AG08395 (cell line): ENCODE measurements around the gene IPO7.
"Not testable (repeated sequence)": the region's sequence is repeated elsewhere in the genome, so short reads cannot be mapped to it uniquely, and the experiment has no call there.

Source experiments
- DNase-seq: peaks from one replicate; pipeline ENCODE4 v3.0.0; 2012; ENCODE audit warnings: mixed read lengths, low spot score

The IPO7 gene

GRCh38 chr11:9399466-9399865 lies 15.0 kb downstream of the IPO7 start:
- peak; percentile 35 for DNase-seq

DNA sequence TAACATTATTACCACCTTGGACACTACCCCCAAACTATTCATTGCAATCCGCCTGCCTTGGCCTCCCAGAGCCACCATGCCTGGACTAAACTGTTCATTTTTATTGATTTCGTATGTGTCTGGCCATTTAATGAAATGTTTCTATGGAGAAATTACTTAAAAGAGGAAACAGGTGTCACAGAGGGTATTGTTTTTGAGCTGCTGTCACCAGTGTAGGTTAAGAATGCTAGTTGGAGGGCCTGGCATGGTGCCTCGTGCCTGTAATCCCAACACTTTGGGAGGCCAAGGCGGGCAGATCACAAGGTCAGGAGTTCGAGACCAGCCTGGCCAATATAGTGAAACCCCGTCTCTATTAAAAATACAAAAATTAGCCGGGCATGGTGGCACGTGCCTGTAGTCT lies 17.4 kb downstream of the IPO7 start:
- DNase-seq = not testable (repeated sequence)

GRCh38 chr11:9428706-9429105 lies 44.3 kb downstream of the IPO7 start:
- no peak for DNase-seq

- no peak for DNase-seq
These were observed 54.2 kb downstream of the IPO7 start for GRCh38 chr11:9438611-9439010.

- no peak for DNase-seq
These were observed 61.8 kb downstream of the IPO7 start for GRCh38 chr11:9446230-9446629.

- DNase-seq = no peak
These were observed 64.3 kb downstream of the IPO7 start for GRCh38 chr11:9448576-9449352.

- not testable (repeated sequence) for DNase-seq
These were observed 67.6 kb downstream of the IPO7 start for GRCh38 chr11:9452023-9452422.

DNA sequence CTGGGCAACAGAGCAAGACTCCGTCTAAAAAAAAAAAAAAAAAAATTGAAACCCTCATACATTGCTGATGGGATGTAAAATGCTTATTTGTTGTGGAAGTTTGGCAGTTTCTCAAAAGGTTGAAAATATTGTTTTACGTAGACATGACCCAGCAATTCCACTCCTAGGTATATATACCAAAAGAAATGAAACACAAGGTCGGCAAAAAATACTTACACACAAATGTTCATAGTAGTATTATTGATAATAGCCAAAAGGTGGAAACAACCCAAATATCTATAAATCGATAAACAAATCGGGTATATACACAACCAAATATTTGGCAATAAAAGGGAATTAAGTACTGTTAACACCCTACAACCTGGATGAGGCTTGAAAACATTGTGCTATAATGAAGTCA lies 71.3 kb downstream of the IPO7 start:
- DNase-seq = no peak

- peak; percentile 30 for DNase-seq
These were observed 75.3 kb downstream of the IPO7 start for GRCh38 chr11:9459667-9460321.

GRCh38 chr11:9460322-9461062 lies 76.0 kb downstream of the IPO7 start, which contains the start of gene ZNF143:
Gene ZNF143 (plus strand): TSS chr11:9461012. CDS start chr11:9471309, 10,297 bp downstream.
- peak; percentile 98 for DNase-seq

- peak; percentile 87 for DNase-seq
These were observed 76.8 kb downstream of the IPO7 start for GRCh38 chr11:9461063-9461759.

- DNase-seq = no peak
These were observed 77.3 kb downstream of the IPO7 start for GRCh38 chr11:9461760-9462134.

- no peak for DNase-seq
These were observed 77.8 kb downstream of the IPO7 start for GRCh38 chr11:9462172-9462799.

DNA sequence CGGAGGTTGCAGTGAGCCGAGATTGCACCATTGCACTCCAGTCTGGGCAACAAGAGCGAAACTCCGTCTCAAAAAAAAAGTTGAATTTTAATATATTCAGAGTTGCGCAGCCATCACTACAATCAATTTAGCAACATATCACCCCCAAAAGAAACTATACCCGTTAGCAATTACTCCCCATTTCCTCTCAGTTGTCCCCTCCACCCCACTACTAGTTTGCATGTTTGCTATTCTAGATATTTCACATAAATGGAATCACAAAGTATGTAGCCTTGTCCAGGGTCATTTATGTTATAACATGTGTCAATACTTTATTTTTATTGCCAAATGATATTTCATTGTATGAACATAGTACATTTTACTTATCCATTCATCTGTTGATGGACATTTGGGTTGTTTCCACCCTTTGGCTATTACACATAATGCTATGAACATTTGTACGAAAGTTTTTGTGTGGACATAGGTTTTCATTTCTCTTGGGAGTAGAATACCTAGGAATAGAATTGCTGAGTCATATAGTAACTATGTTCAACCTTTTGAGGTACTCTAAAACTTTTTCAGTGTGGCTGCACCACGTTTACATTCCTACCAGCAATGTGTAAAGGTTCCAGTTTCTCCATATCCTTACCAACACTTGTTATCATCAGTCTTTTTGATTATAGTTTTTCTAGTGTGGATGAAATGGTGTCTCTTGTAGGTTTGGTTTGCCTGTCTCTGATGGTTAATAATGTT lies 78.5 kb downstream of the IPO7 start:
- DNase-seq = no peak

- no peak for DNase-seq
These were observed 86.3 kb downstream of the IPO7 start for GRCh38 chr11:9470765-9471164.

- DNase-seq = no peak
These were observed 89.0 kb downstream of the IPO7 start for GRCh38 chr11:9473408-9473807.

GRCh38 chr11:9479899-9480298 lies 95.4 kb downstream of the IPO7 start:
- no peak for DNase-seq

DNA sequence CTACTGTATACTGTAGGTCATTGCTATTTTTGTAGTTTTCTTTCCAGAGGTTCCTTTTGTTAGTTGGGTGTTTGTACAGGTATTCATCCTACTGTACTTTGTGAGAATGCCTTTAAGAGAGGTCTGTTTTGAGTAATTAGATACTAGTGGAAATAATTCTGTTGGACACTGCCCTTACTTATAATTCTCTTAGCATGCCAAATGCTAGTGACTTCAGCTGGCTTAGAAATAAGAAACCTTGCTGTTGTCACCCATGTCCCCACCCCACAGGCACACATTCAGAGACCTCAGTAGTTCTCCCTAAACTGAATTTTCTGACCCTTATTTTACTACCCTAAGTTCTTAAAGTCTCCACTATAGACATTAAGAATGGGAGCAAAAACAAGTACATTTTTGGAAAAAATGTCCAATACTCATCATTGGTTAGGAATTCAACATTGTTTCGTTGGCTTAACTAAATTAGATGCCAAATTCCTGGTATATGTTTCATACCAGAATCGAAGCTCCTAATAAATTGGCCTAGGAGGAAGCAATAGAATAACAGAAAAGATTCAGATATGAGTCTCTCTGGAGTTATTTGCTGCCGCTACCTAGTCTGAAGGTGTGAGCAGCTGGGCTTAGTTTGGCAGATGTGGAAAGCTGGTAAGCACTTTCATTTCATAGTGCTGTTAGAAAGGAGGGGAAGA lies 104.8 kb downstream of the IPO7 start:
- DNase-seq = peak; percentile 81

- no peak for DNase-seq
These were observed 105.9 kb downstream of the IPO7 start for GRCh38 chr11:9490376-9490775.

DNA sequence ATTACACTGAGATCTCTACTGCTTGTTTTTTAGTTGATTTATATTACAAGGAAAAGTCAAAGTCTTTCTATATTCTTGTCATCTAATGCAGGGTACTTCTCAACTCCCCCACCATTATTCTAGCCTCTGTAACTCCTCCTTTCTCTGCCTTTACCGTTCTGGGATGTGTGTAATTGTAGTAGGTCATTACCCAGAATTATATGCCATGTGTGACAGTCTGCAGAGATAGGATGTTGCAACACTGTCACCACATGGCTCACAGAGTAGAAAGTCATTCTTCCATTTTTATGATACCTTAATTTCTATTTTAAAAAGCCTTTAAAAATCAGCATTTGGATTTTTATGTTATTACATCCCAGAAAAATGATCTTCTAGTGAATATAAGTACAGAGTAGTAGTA lies 109.0 kb downstream of the IPO7 start:
- DNase-seq = no peak

- no peak for DNase-seq
These were observed 109.9 kb downstream of the IPO7 start for GRCh38 chr11:9494316-9494715.
